ENCODE measurements around the gene SCYGR4. TPM values are rescaled to one million over a fixed set of nuclear protein-coding genes. Genes with fewer than 3 reads are reported as not detected.

The SCYGR4 gene, protein sequence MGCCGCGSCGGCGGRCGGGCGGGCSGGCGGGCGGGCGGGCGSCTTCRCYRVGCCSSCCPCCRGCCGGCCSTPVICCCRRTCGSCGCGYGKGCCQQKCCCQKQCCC
- not detected for polyA plus RNA-seq (2013)

DNA sequence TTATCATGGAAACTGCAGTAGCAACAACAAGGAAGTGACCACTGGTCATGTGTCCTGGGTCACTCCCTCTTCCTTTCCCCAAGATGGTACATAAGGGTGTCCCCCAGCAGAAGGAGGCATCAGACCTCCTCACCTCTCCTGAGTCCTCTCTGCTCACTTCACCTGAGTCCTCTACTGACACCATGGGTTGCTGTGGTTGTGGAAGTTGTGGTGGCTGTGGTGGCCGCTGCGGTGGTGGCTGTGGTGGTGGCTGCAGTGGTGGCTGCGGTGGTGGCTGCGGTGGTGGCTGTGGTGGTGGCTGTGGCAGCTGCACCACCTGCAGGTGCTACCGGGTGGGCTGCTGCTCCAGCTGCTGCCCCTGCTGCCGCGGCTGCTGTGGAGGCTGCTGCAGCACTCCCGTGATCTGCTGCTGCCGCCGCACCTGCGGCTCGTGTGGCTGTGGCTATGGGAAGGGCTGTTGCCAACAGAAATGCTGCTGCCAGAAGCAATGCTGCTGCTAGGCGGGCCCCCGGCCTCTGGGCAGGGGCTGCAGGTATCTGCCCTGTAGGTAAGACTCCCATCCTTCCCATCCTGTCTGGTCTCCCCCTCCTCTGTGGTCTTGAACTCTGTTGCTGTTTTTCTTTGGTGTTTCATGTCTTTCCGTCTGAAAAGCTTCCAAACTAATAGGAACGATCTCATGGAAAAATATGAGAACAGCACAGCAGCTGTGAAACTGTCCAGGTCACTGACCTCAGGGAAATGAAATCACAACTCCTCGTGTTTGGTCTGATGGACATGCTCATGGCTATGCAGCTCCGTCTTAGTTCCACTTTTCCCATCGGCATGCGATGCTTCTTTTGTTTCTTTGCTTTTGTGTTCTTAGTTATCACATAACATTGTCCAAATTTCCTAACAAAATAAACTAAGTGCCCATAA, at the start of gene SCYGR4:
TSS of gene SCYGR4 (plus strand) at position 183 of the 915 bp plus-strand sequence. CDS start at position 183, 0 bp downstream.
- Histone ChIP-seq H3K9me3 (ENCODE audit: control extremely low read depth in 1 of 5, control insufficient read depth in 4 of 5, insufficient read depth in 2 of 5, low read depth in 1 of 5, low read length in 4 of 5) (peaks cover 0 to 8% (median 0%) of the 10 kb centered on the region in 5 experiments), H3K4me1 (ENCODE audit: control extremely low read depth in 1 of 4, control insufficient read depth in 4 of 4, insufficient read depth in 4 of 4, low read length in 3 of 4) (no peaks in the 10 kb centered on the region), H3K27me3 (replicated peaks in 2 of 5; ENCODE audit: control insufficient read depth in 4 of 5, insufficient read depth in 5 of 5, low read length in 4 of 5) (peaks cover 0 to 24% (median 8%) of the 10 kb centered on the region in 5 experiments), H3K4me3 (ENCODE audit: control insufficient read depth in 1 of 7, extremely low read depth in 1 of 7, insufficient read depth in 4 of 7, low read depth in 2 of 7, low read length in 6 of 7) (no peak within 1 kb of the TSS), H3K27ac (ENCODE audit: insufficient read depth in 1 of 2, low read depth in 1 of 2, low read length in 2 of 2, poor library complexity in 1 of 2, severe bottlenecking in 2 of 2) (no peak within 1 kb of the TSS), H3K36me3 (ENCODE audit: control insufficient read depth in 4 of 4, insufficient read depth in 4 of 4, low read length in 3 of 4) (no peaks in the 10 kb centered on the region)
- no peak for DNase-seq
- POLR2A ChIA-PET: no interaction called here
- 96% methylated on average over 13 of the region's 20 CpGs for WGBS (ENCODE audit: insufficient coverage)
- CTCF ChIA-PET: no interaction called here

DNA sequence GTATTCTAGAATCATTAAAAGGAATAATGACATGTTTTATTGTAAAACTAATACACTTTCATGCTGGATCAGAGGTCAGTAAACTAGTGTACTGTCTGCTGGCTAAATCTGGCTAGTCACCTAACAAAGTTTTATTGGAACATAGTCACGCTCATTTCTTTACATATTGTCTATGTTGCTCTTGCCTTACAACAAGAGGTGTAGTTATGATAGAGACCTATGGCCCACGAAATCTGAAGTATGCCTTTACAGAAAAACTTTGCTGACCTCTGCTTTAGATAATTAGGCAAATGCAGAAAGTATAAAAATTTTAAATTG, 48.5 kb upstream of the SCYGR4 start:
- Histone ChIP-seq H3K36me3 (ENCODE audit: control insufficient read depth in 4 of 4, insufficient read depth in 4 of 4, low read length in 3 of 4) (no peaks in the 10 kb centered on the region), H3K4me1 (ENCODE audit: control extremely low read depth in 1 of 4, control insufficient read depth in 4 of 4, insufficient read depth in 4 of 4, low read length in 3 of 4) (no peaks in the 10 kb centered on the region), H3K9me3 (ENCODE audit: control extremely low read depth in 1 of 5, control insufficient read depth in 4 of 5, insufficient read depth in 2 of 5, low read depth in 1 of 5, low read length in 4 of 5) (no peaks in the 10 kb centered on the region), H3K4me3 (ENCODE audit: control insufficient read depth in 1 of 7, extremely low read depth in 1 of 7, insufficient read depth in 4 of 7, low read depth in 2 of 7, low read length in 6 of 7) (no peak overlapping the region), H3K27me3 (replicated peaks in 2 of 5; ENCODE audit: control insufficient read depth in 4 of 5, insufficient read depth in 5 of 5, low read length in 4 of 5) (peaks cover 0 to under 1% (median 0%) of the 10 kb centered on the region in 5 experiments), H3K27ac (ENCODE audit: insufficient read depth in 1 of 2, low read depth in 1 of 2, low read length in 2 of 2, poor library complexity in 1 of 2, severe bottlenecking in 2 of 2) (no peak overlapping the region)
- CTCF ChIA-PET: no interaction called here
- no peak for DNase-seq
- POLR2A ChIA-PET: no interaction called here
- 91% methylated on average over 1 of the region's 2 CpGs for WGBS (ENCODE audit: insufficient coverage)

DNA sequence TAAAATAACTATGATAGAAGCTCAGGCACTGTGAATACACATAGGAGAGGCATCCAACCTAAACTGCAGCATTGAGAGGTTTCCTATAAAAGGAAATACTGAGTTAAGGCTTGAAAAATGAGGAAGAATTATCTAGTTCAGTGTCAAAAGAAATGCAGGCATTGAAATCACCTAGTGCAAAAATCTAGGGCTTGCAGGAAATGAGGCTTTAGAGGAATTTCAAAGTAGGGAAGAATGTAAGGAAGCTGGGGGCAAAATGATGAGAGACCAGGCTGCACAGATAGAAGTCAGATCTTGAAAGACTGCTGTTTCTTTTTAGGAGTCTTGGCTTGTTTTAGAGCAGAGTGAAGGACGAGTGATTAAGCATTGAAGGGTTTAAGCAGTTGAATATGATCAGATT, 46.7 kb upstream of the SCYGR4 start:
- no peaks in the 10 kb centered on the region for H3K36me3 ChIP-seq (ENCODE audit: control insufficient read depth in 4 of 4, insufficient read depth in 4 of 4, low read length in 3 of 4)
- H3K9me3 ChIP-seq (ENCODE audit: control extremely low read depth in 1 of 5, control insufficient read depth in 4 of 5, insufficient read depth in 2 of 5, low read depth in 1 of 5, low read length in 4 of 5): no peaks in the 10 kb centered on the region
- H3K27me3 ChIP-seq (replicated peaks in 2 of 5; ENCODE audit: control insufficient read depth in 4 of 5, insufficient read depth in 5 of 5, low read length in 4 of 5): peaks cover 0 to 2% (median 0%) of the 10 kb centered on the region in 5 experiments
- no peak overlapping the region for H3K27ac ChIP-seq (ENCODE audit: insufficient read depth in 1 of 2, low read depth in 1 of 2, low read length in 2 of 2, poor library complexity in 1 of 2, severe bottlenecking in 2 of 2)
- POLR2A ChIA-PET: no interaction called here
- no peaks in the 10 kb centered on the region for H3K4me1 ChIP-seq (ENCODE audit: control extremely low read depth in 1 of 4, control insufficient read depth in 4 of 4, insufficient read depth in 4 of 4, low read length in 3 of 4)
- 60% methylated on average over 1 of the region's 1 CpG for WGBS (ENCODE audit: insufficient coverage)
- CTCF ChIA-PET: interaction anchor here (0.7 to 1.3 kb wide), 3 partner anchors 27 to 160 kb away, joined by 3 read pairs; no protein-coding TSS in a partner anchor
- H3K4me3 ChIP-seq (ENCODE audit: control insufficient read depth in 1 of 7, extremely low read depth in 1 of 7, insufficient read depth in 4 of 7, low read depth in 2 of 7, low read length in 6 of 7): no peak overlapping the region
- no peak for DNase-seq

DNA sequence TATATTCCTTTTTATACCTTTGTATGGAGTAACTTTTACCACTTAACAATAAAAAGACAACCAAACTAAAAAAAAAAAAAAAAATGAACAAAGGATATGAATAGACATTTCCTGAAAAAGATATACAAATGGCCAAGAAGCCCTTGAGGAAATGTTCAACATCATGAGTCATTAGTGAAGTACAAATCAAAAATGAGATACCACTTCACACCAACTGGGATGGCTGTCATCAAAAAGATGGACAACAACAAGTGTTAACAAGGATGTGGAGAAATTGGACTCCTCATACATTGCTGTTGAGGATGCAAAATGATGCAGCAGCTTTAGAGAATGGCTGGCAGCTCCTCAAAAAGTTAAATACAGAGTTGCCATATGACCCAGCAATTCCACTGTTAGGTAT, 41.2 kb upstream of the SCYGR4 start:
- POLR2A ChIA-PET: no interaction called here
- peaks cover 0 to 2% (median 0%) of the 10 kb centered on the region in 5 experiments for H3K27me3 ChIP-seq (replicated peaks in 2 of 5; ENCODE audit: control insufficient read depth in 4 of 5, insufficient read depth in 5 of 5, low read length in 4 of 5)
- DNase-seq: no peak
- CTCF ChIA-PET: interaction anchor here (0.6 kb wide), 1 partner anchor 769 kb away, joined by 3 read pairs; no protein-coding TSS in a partner anchor
- no peaks in the 10 kb centered on the region for H3K9me3 ChIP-seq (ENCODE audit: control extremely low read depth in 1 of 5, control insufficient read depth in 4 of 5, insufficient read depth in 2 of 5, low read depth in 1 of 5, low read length in 4 of 5)
- no peaks in the 10 kb centered on the region for H3K36me3 ChIP-seq (ENCODE audit: control insufficient read depth in 4 of 4, insufficient read depth in 4 of 4, low read length in 3 of 4)
- H3K27ac ChIP-seq (ENCODE audit: insufficient read depth in 1 of 2, low read depth in 1 of 2, low read length in 2 of 2, poor library complexity in 1 of 2, severe bottlenecking in 2 of 2): no peak overlapping the region
- no peaks in the 10 kb centered on the region for H3K4me1 ChIP-seq (ENCODE audit: control extremely low read depth in 1 of 4, control insufficient read depth in 4 of 4, insufficient read depth in 4 of 4, low read length in 3 of 4)
- no peak overlapping the region for H3K4me3 ChIP-seq (ENCODE audit: control insufficient read depth in 1 of 7, extremely low read depth in 1 of 7, insufficient read depth in 4 of 7, low read depth in 2 of 7, low read length in 6 of 7)

DNA sequence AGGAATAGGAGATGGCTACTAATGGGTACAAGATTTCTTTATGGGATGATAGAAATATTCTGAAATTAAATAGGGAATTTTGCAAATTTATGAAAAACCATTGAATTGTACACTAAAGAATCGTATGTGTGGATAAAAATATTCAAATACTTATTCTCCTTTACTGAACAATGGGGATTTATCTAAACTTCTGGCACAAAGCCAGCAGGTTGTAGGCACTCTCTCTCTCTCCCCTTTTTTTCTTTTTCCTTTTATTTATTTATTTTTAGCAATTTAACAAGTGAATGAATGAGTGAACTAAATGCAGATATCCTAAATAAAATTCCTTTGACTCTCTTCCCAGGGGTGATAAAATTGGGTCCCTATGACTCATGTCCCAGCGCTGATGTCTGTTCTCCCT, 40.5 kb upstream of the SCYGR4 start:
- 92% methylated on average over 1 of the region's 2 CpGs for WGBS (ENCODE audit: insufficient coverage)
- Histone ChIP-seq H3K27ac (ENCODE audit: insufficient read depth in 1 of 2, low read depth in 1 of 2, low read length in 2 of 2, poor library complexity in 1 of 2, severe bottlenecking in 2 of 2) (no peak overlapping the region), H3K4me1 (ENCODE audit: control extremely low read depth in 1 of 4, control insufficient read depth in 4 of 4, insufficient read depth in 4 of 4, low read length in 3 of 4) (no peaks in the 10 kb centered on the region), H3K9me3 (ENCODE audit: control extremely low read depth in 1 of 5, control insufficient read depth in 4 of 5, insufficient read depth in 2 of 5, low read depth in 1 of 5, low read length in 4 of 5) (no peaks in the 10 kb centered on the region), H3K4me3 (ENCODE audit: control insufficient read depth in 1 of 7, extremely low read depth in 1 of 7, insufficient read depth in 4 of 7, low read depth in 2 of 7, low read length in 6 of 7) (no peak overlapping the region), H3K27me3 (replicated peaks in 2 of 5; ENCODE audit: control insufficient read depth in 4 of 5, insufficient read depth in 5 of 5, low read length in 4 of 5) (peaks cover 0 to 2% (median 0%) of the 10 kb centered on the region in 5 experiments), H3K36me3 (ENCODE audit: control insufficient read depth in 4 of 4, insufficient read depth in 4 of 4, low read length in 3 of 4) (no peaks in the 10 kb centered on the region)
- ChIA-PET CTCF (no interaction called here), POLR2A (no interaction called here)
- DNase-seq: no peak

DNA sequence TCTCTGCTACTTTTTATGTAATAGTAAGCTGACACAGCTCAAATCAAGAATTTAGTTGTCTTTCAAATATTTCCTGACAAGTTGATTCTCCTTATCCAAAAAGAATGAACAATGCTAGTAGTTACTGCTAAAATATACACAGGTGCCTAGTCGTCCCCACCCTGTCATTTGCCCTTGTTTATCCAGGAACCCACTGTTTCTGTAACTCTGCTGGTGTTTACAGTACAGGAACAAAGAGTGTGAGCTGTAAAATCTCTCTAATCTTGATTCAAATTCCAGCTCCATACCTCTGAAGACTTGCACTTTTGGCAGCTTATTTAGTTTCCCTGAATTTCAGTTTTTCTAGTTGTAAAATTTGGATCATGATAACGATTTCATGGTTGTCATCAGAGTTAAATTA, 39.7 kb upstream of the SCYGR4 start:
- CTCF ChIA-PET: no interaction called here
- no CpG with 5 or more reads among the region's 2 CpGs for WGBS (ENCODE audit: insufficient coverage)

DNA sequence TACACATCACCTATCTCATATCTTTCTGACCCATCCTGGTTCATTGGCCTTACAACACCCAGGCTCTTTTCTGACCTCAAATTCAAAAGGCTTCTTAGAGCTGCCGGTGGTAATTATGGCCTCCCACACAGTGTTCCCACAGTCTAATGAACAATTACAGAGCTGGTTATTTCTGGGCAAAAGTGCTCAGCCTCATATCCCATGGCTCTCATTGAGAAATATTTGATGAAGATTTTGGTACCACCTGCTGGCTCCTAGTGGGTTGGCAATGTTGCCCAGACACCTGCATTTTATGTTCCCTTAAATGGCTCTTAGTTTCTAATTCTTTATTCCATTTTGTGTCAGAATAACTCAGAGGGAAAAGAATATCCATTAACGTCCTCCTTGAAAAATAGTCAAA, 38.7 kb upstream of the SCYGR4 start:
- no peaks in the 10 kb centered on the region for H3K4me1 ChIP-seq (ENCODE audit: control extremely low read depth in 1 of 4, control insufficient read depth in 4 of 4, insufficient read depth in 4 of 4, low read length in 3 of 4)
- H3K27ac ChIP-seq (ENCODE audit: insufficient read depth in 1 of 2, low read depth in 1 of 2, low read length in 2 of 2, poor library complexity in 1 of 2, severe bottlenecking in 2 of 2): no peak overlapping the region
- CTCF ChIA-PET: interaction anchor here (1.2 kb wide), 1 partner anchor 11 kb away, joined by 5 read pairs; no protein-coding TSS in a partner anchor
- WGBS (ENCODE audit: insufficient coverage): 100% methylated on average over 2 of the region's 2 CpGs
- POLR2A ChIA-PET: no interaction called here
- peak in 2 of 3 donors; percentile 4 to 8 for DNase-seq
- H3K4me3 ChIP-seq (ENCODE audit: control insufficient read depth in 1 of 7, extremely low read depth in 1 of 7, insufficient read depth in 4 of 7, low read depth in 2 of 7, low read length in 6 of 7): no peak overlapping the region
- H3K27me3 ChIP-seq (replicated peaks in 2 of 5; ENCODE audit: control insufficient read depth in 4 of 5, insufficient read depth in 5 of 5, low read length in 4 of 5): peaks cover 0 to 2% (median 0%) of the 10 kb centered on the region in 5 experiments
- H3K36me3 ChIP-seq (ENCODE audit: control insufficient read depth in 4 of 4, insufficient read depth in 4 of 4, low read length in 3 of 4): no peaks in the 10 kb centered on the region
- peaks cover 0 to 6% (median 0%) of the 10 kb centered on the region in 5 experiments for H3K9me3 ChIP-seq (ENCODE audit: control extremely low read depth in 1 of 5, control insufficient read depth in 4 of 5, insufficient read depth in 2 of 5, low read depth in 1 of 5, low read length in 4 of 5)

More for the DNA sequence above, 39.7 kb upstream of the SCYGR4 start:
- peaks cover 0 to 3% (median 0%) of the 10 kb centered on the region in 5 experiments for H3K9me3 ChIP-seq (ENCODE audit: control extremely low read depth in 1 of 5, control insufficient read depth in 4 of 5, insufficient read depth in 2 of 5, low read depth in 1 of 5, low read length in 4 of 5)
- DNase-seq: no peak
- POLR2A ChIA-PET: no interaction called here
- H3K4me3 ChIP-seq (ENCODE audit: control insufficient read depth in 1 of 7, extremely low read depth in 1 of 7, insufficient read depth in 4 of 7, low read depth in 2 of 7, low read length in 6 of 7): no peak overlapping the region
- H3K36me3 ChIP-seq (ENCODE audit: control insufficient read depth in 4 of 4, insufficient read depth in 4 of 4, low read length in 3 of 4): no peaks in the 10 kb centered on the region
- H3K4me1 ChIP-seq (ENCODE audit: control extremely low read depth in 1 of 4, control insufficient read depth in 4 of 4, insufficient read depth in 4 of 4, low read length in 3 of 4): no peaks in the 10 kb centered on the region
- no peak overlapping the region for H3K27ac ChIP-seq (ENCODE audit: insufficient read depth in 1 of 2, low read depth in 1 of 2, low read length in 2 of 2, poor library complexity in 1 of 2, severe bottlenecking in 2 of 2)
- H3K27me3 ChIP-seq (replicated peaks in 2 of 5; ENCODE audit: control insufficient read depth in 4 of 5, insufficient read depth in 5 of 5, low read length in 4 of 5): peaks cover 0 to 2% (median 0%) of the 10 kb centered on the region in 5 experiments

Measured in common myeloid progenitor, CD34-positive (primary cell).